ENCODE results near the gene IFNE.

GRCh38 chr9:21434202-21435014, 47.7 kb downstream of the IFNE start:
- TF ChIP-seq, protein P1, sequence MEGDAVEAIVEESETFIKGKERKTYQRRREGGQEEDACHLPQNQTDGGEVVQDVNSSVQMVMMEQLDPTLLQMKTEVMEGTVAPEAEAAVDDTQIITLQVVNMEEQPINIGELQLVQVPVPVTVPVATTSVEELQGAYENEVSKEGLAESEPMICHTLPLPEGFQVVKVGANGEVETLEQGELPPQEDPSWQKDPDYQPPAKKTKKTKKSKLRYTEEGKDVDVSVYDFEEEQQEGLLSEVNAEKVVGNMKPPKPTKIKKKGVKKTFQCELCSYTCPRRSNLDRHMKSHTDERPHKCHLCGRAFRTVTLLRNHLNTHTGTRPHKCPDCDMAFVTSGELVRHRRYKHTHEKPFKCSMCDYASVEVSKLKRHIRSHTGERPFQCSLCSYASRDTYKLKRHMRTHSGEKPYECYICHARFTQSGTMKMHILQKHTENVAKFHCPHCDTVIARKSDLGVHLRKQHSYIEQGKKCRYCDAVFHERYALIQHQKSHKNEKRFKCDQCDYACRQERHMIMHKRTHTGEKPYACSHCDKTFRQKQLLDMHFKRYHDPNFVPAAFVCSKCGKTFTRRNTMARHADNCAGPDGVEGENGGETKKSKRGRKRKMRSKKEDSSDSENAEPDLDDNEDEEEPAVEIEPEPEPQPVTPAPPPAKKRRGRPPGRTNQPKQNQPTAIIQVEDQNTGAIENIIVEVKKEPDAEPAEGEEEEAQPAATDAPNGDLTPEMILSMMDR (IDR thresholded peaks at IDR 0.05), result peak in 2 of 4 experiments; percentile 31 to 39
- TF ChIP-seq POLR2AphosphoS5 (IDR thresholded peaks at IDR 0.05) (no peak), POLR2A (IDR thresholded peaks at IDR 0.05) (no peak)
